SK-N-SH (cell line): ENCODE results near the gene PAPSS2. TPM values are rescaled to one million over a fixed set of nuclear protein-coding genes. Genes with fewer than 3 reads are reported as not detected.

Experiments
- CTCF ChIA-PET: fragments of 300-600, 350-600 bp; formaldehyde crosslinking; extraction: SDS; loops from one replicate; lab custom pipeline; 2021; lab: Yijun Ruan, JAX
- POLR2A ChIA-PET: fragments of 350-600 bp; sonication (Branson Sonifier 250); formaldehyde crosslinking; extraction: SDS; loops from one replicate; lab custom pipeline; 2020; ENCODE audit warnings: antibody characterized with exemption, inconsistent platforms; lab: Yijun Ruan, JAX
- DNase-seq: peaks from one replicate; pipeline ENCODE4 v3.0.0; 2012
- H2AFZ ChIP-seq: fragments of 200-600 bp; sonication (generic); 2 replicates; pipeline ENCODE4 v1.8.1; 2016; ENCODE audit warnings: antibody characterized with exemption, mild to moderate bottlenecking, low read depth
- H3F3A ChIP-seq: fragments of 200-600 bp; sonication (generic); replicated peaks from 2 replicates; pipeline ENCODE3; 2016; ENCODE audit warnings: antibody characterized with exemption, mild to moderate bottlenecking; ENCODE audit not compliant: insufficient read depth
- H3K27ac ChIP-seq, 2 experiments: fragments of 200-500 bp in 1 of 2; fragments of 200-600 bp in 1 of 2; sonication (Bioruptor generic) in 1 of 2; sonication (generic), shearing (Covaris generic) in 1 of 2; 2 replicates each; pipeline versions ENCODE4 v1.5.1 to v1.6.1; 2014 to 2016; ENCODE audit warnings: low read depth in 2 of 2, inconsistent platforms in 1 of 2, low read length in 1 of 2, mild to moderate bottlenecking in 1 of 2, mixed read lengths in 1 of 2
- H3K27me3 ChIP-seq: fragments of 200-600 bp; sonication (generic), shearing (Covaris generic); 2 replicates; pipeline ENCODE4 v1.6.1; 2016; ENCODE audit warnings: mixed run types; ENCODE audit not compliant: insufficient read depth
- H3K36me3 ChIP-seq, 2 experiments: fragments of 200-500 bp in 1 of 2; fragments of 200-600 bp in 1 of 2; sonication (Bioruptor generic) in 1 of 2; sonication (generic) in 1 of 2; replicated peaks in 1 of 2; 2 replicates each; pipeline versions ENCODE3 to v1.5.1; 2014 to 2016; ENCODE audit warnings: low read length in 1 of 2, mild to moderate bottlenecking in 1 of 2; ENCODE audit not compliant: insufficient read depth in 2 of 2, control insufficient read depth in 1 of 2
- H3K4me1 ChIP-seq, 2 experiments: fragments of 200-500 bp in 1 of 2; fragments of 200-600 bp in 1 of 2; sonication (Bioruptor generic) in 1 of 2; sonication (generic), shearing (Covaris generic) in 1 of 2; 2 replicates each; pipeline versions ENCODE4 v1.5.1 to v1.6.1; 2014 to 2016; ENCODE audit warnings: low read depth in 1 of 2, low read length in 1 of 2, mixed run types in 1 of 2; ENCODE audit not compliant: insufficient read depth in 2 of 2, control insufficient read depth in 1 of 2
- H3K4me2 ChIP-seq: fragments of 200-600 bp; sonication (generic), shearing (Covaris generic); 2 replicates; pipeline ENCODE4 v1.6.1; 2017; ENCODE audit warnings: mixed run types
- H3K4me3 ChIP-seq, 2 experiments: fragments of 200-500 bp in 1 of 2; fragments of 200-600 bp in 1 of 2; sonication (Bioruptor generic) in 1 of 2; sonication (generic), shearing (Covaris generic) in 1 of 2; 2 replicates each; pipeline versions ENCODE4 v1.5.1 to v1.8.1; 2014 to 2016; ENCODE audit warnings: low read depth in 2 of 2, inconsistent platforms in 1 of 2, low read length in 1 of 2, mild to moderate bottlenecking in 1 of 2, mixed read lengths in 1 of 2, moderate library complexity in 1 of 2
- H3K79me2 ChIP-seq: fragments of 200-600 bp; sonication (generic); 2 replicates; pipeline ENCODE4 v1.8.1; 2017; ENCODE audit warnings: mild to moderate bottlenecking; ENCODE audit not compliant: insufficient read depth
- H3K9ac ChIP-seq: fragments of 200-600 bp; sonication (generic); 2 replicates; pipeline ENCODE4 v1.6.1; 2017; ENCODE audit warnings: mixed run types
- H3K9me2 ChIP-seq: fragments of 200-600 bp; sonication (generic); 2 replicates; pipeline ENCODE4 v1.6.1; 2017; ENCODE audit warnings: mixed run types
- H3K9me3 ChIP-seq: fragments of 200-600 bp; sonication (generic); 2 replicates; pipeline ENCODE4 v1.6.1; 2017; ENCODE audit warnings: mixed run types, mild to moderate bottlenecking, moderate library complexity
- H4K20me1 ChIP-seq: fragments of 200-600 bp; sonication (generic); 2 replicates; pipeline ENCODE4 v1.6.1; 2017; ENCODE audit warnings: mild to moderate bottlenecking, mixed run types; ENCODE audit not compliant: insufficient read depth
- CHD2 ChIP-seq: fragments of 150-350 bp; IDR thresholded peaks from 2 replicates; pipeline ENCODE4 v1.6.1; 2018; ENCODE audit warnings: low read length; ENCODE audit not compliant: partially characterized antibody
- ELF1 ChIP-seq: IDR thresholded peaks from 2 replicates; pipeline ENCODE4 v1.4.0; 2012
- EP300 ChIP-seq, 2 experiments: IDR thresholded peaks; 2 replicates each; pipeline versions ENCODE4 v1.4.0 to v1.6.1; 2012; ENCODE audit warnings: borderline replicate concordance in 1 of 2, low read depth in 1 of 2, low read length in 1 of 2
- FOSL2 ChIP-seq: IDR thresholded peaks from 2 replicates; pipeline ENCODE4 v1.4.0; 2012; ENCODE audit warnings: low read depth, mild to moderate bottlenecking, moderate library complexity, borderline replicate concordance
- FOXJ3 ChIP-seq: sonication (generic); formaldehyde crosslinking; IDR thresholded peaks from 2 replicates; pipeline ENCODE4 v1.5.1; 2020; ENCODE audit warnings: mild to moderate bottlenecking, missing genetic modification reagents
- FOXM1 ChIP-seq: IDR thresholded peaks from 2 replicates; pipeline ENCODE4 v1.4.0; 2012; ENCODE audit warnings: low read depth, mild to moderate bottlenecking
- GATA2 ChIP-seq: sonication (generic); formaldehyde crosslinking; IDR thresholded peaks from 2 replicates; pipeline ENCODE4 v1.5.0; 2020; ENCODE audit warnings: mild to moderate bottlenecking, missing genetic modification reagents
- JUND ChIP-seq: IDR thresholded peaks from 2 replicates; pipeline ENCODE4 v1.4.0; 2012
- MEF2A ChIP-seq: IDR thresholded peaks from 2 replicates; pipeline ENCODE4 v1.4.0; 2012; ENCODE audit warnings: low read depth, borderline replicate concordance
- NFIC ChIP-seq: IDR thresholded peaks from 2 replicates; pipeline ENCODE4 v1.4.0; 2012; ENCODE audit warnings: borderline replicate concordance
- NRF1 ChIP-seq: IDR thresholded peaks from 2 replicates; pipeline ENCODE4 v1.6.1; 2012; ENCODE audit warnings: low read depth, mild to moderate bottlenecking, low read length
- RAD21 ChIP-seq: IDR thresholded peaks from 2 replicates; pipeline ENCODE4 v1.6.1; 2012; ENCODE audit warnings: mild to moderate bottlenecking, low read length
- RFX5 ChIP-seq: IDR thresholded peaks from 2 replicates; pipeline ENCODE4 v1.6.1; 2012; ENCODE audit warnings: mild to moderate bottlenecking, improper control_type of control experiment, low read length
- RXRA ChIP-seq: IDR thresholded peaks from 2 replicates; pipeline ENCODE4 v1.4.0; 2012; ENCODE audit warnings: low read depth, mild to moderate bottlenecking, borderline replicate concordance
- SMC3 ChIP-seq: IDR thresholded peaks from 2 replicates; pipeline ENCODE4 v1.6.1; 2012; ENCODE audit warnings: low read depth, low read length, improper control_type of control experiment
- TCF12 ChIP-seq: IDR thresholded peaks from 2 replicates; pipeline ENCODE4 v1.4.0; 2012
- TEAD4 ChIP-seq: IDR thresholded peaks from 2 replicates; pipeline ENCODE4 v1.4.0; 2012; ENCODE audit warnings: mild to moderate bottlenecking, borderline replicate concordance; ENCODE audit not compliant: insufficient read depth
- YY1 ChIP-seq: IDR thresholded peaks from 2 replicates; pipeline ENCODE4 v1.4.0; 2012; ENCODE audit warnings: low read depth, mild to moderate bottlenecking
- WGBS: methylation state at CpG from one replicate; pipeline ENCODE4 v1.1.6; 2017; ENCODE audit warnings: low lambda C conversion rate; 5-methylcytosine and 5-hydroxymethylcytosine counted together
- polyA plus RNA-seq, 3 experiments: library from polyadenylated mRNA; depleted of rRNA; stranded (reverse); fragments of >200 nt; gene quantifications; 2 replicates each; pipeline ENCODE4 v1.2.3, GENCODE V29; 2012
- TF ChIP-seq, protein P1 (sequence below): IDR thresholded peaks from 2 replicates; pipeline ENCODE4; 2012
- TF ChIP-seq, protein P2 (sequence below): fragments of 150-350 bp; IDR thresholded peaks from 2 replicates; pipeline ENCODE4 v1.6.1; 2017; ENCODE audit warnings: antibody characterized with exemption, low read length, low read depth, borderline replicate concordance
- TF ChIP-seq, protein P3 (sequence below): IDR thresholded peaks from 2 replicates; pipeline ENCODE4 v1.4.0; 2012; ENCODE audit warnings: low read depth
- TF ChIP-seq, protein P4 (sequence below): IDR thresholded peaks from 2 replicates; pipeline ENCODE4 v1.4.0; 2012; ENCODE audit warnings: low read depth, borderline replicate concordance
- TF ChIP-seq, protein P5 (sequence below): IDR thresholded peaks from 2 replicates; pipeline ENCODE4 v1.4.0; 2012; ENCODE audit warnings: low read depth, borderline replicate concordance

Gene PAPSS2
- polyA plus RNA-seq, 1 of the 3 experiments (the other 2 are of a cell fraction) = 50.0 TPM

DNA sequence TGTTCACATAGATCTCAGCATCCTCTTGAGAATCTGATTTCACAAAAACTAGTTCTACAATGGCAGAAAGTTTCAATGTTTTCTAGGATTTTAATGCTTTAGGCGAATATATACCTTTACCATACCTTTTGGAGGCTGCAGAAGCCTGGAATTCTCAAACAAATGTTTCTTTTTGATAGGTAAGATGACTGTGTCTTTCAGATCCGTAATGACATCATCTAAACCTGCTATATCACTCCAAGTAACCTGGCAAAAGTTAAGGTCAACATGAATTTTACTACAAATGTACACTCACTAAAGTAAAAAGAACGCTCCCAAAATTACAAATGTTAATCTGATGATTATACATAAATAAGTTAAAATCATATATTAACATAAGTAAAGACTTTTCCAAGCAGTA is 130.5 kb downstream of the PAPSS2 start:
- no peak overlapping the region for H3K27ac ChIP-seq
- peaks cover 61 to 80% of the 10 kb centered on the region in 2 experiments for H3K36me3 ChIP-seq
- TF ChIP-seq RAD21 = no peak
- TF ChIP-seq GATA2 (CRISPR knock-in tag) = no peak
- TF ChIP-seq, protein P1, sequence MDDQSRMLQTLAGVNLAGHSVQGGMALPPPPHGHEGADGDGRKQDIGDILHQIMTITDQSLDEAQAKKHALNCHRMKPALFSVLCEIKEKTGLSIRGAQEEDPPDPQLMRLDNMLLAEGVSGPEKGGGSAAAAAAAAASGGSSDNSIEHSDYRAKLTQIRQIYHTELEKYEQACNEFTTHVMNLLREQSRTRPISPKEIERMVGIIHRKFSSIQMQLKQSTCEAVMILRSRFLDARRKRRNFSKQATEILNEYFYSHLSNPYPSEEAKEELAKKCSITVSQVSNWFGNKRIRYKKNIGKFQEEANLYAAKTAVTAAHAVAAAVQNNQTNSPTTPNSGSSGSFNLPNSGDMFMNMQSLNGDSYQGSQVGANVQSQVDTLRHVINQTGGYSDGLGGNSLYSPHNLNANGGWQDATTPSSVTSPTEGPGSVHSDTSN = no peak
- TF ChIP-seq JUND = no peak
- TF ChIP-seq FOXM1 = no peak
- no peak for TF ChIP-seq FOXJ3 (CRISPR knock-in tag)
- TF ChIP-seq RFX5 = no peak
- TF ChIP-seq FOSL2 = no peak
- TF ChIP-seq, protein P2, sequence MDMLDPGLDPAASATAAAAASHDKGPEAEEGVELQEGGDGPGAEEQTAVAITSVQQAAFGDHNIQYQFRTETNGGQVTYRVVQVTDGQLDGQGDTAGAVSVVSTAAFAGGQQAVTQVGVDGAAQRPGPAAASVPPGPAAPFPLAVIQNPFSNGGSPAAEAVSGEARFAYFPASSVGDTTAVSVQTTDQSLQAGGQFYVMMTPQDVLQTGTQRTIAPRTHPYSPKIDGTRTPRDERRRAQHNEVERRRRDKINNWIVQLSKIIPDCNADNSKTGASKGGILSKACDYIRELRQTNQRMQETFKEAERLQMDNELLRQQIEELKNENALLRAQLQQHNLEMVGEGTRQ = no peak
- TF ChIP-seq, protein P3, sequence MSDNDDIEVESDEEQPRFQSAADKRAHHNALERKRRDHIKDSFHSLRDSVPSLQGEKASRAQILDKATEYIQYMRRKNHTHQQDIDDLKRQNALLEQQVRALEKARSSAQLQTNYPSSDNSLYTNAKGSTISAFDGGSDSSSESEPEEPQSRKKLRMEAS = no peak
- no peak overlapping the region for H3K4me2 ChIP-seq
- no peaks in the 10 kb centered on the region for H3K9me2 ChIP-seq
- 84% methylated on average over 3 of the region's 3 CpGs for WGBS
- H2AFZ ChIP-seq = no peak overlapping the region
- ChIA-PET POLR2A (no interaction called here), CTCF (no interaction called here)
- no peak overlapping the region for H3K9ac ChIP-seq
- peaks cover 28% of the 10 kb centered on the region for H3K79me2 ChIP-seq
- H3K4me3 ChIP-seq = no peak overlapping the region
- DNase-seq = no peak
- H3K4me1 ChIP-seq = no peaks in the 10 kb centered on the region
- H3F3A ChIP-seq = peaks cover 16% of the 10 kb centered on the region
- H3K27me3 ChIP-seq = no peaks in the 10 kb centered on the region
- H3K9me3 ChIP-seq = no peaks in the 10 kb centered on the region
- H4K20me1 ChIP-seq = no peaks in the 10 kb centered on the region; the same call in 1 of the 2 replicates

DNA sequence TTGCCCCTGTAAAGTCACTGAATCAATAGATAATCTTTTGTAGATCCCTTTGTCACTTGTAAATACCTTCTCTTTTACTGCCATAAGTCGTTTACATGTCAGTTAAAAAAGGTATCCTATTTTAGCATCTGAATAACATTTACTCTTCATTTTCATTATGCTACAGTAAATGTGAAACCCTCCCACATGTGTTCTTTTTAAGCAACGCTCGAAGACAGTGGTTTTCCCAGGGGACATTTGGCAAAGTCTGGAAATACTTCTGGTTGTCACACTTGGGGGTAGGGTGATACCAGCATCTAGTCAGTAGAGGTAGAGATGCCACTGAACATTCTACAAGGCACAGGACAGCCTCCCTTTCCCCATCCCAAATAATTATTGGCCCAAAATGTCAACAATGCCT is 134.6 kb downstream of the PAPSS2 start:
- no peak for DNase-seq
- peaks cover 74 to 76% of the 10 kb centered on the region in 2 experiments for H3K36me3 ChIP-seq
- no peak overlapping the region for H3K9ac ChIP-seq
- H3K4me2 ChIP-seq = no peak overlapping the region
- POLR2A ChIA-PET = no interaction called here
- no peaks in the 10 kb centered on the region for H3K4me1 ChIP-seq
- no peak overlapping the region for H2AFZ ChIP-seq
- H3K27ac ChIP-seq = no peak overlapping the region
- WGBS = 99% methylated on average over 3 of the region's 3 CpGs
- no peaks in the 10 kb centered on the region; the same call in 1 of the 2 replicates for H4K20me1 ChIP-seq
- H3K9me3 ChIP-seq = no peaks in the 10 kb centered on the region
- TF ChIP-seq JUND = no peak
- TF ChIP-seq MEF2A = no peak
- TF ChIP-seq, protein P4, sequence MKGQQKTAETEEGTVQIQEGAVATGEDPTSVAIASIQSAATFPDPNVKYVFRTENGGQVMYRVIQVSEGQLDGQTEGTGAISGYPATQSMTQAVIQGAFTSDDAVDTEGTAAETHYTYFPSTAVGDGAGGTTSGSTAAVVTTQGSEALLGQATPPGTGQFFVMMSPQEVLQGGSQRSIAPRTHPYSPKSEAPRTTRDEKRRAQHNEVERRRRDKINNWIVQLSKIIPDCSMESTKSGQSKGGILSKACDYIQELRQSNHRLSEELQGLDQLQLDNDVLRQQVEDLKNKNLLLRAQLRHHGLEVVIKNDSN = no peak
- TF ChIP-seq TCF12 = no peak
- TF ChIP-seq ELF1 = no peak
- TF ChIP-seq, protein P5, sequence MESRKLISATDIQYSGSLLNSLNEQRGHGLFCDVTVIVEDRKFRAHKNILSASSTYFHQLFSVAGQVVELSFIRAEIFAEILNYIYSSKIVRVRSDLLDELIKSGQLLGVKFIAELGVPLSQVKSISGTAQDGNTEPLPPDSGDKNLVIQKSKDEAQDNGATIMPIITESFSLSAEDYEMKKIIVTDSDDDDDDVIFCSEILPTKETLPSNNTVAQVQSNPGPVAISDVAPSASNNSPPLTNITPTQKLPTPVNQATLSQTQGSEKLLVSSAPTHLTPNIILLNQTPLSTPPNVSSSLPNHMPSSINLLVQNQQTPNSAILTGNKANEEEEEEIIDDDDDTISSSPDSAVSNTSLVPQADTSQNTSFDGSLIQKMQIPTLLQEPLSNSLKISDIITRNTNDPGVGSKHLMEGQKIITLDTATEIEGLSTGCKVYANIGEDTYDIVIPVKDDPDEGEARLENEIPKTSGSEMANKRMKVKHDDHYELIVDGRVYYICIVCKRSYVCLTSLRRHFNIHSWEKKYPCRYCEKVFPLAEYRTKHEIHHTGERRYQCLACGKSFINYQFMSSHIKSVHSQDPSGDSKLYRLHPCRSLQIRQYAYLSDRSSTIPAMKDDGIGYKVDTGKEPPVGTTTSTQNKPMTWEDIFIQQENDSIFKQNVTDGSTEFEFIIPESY = no peak
- no peak for TF ChIP-seq NFIC
- TF ChIP-seq NRF1 = no peak
- TF ChIP-seq EP300 (IDR thresholded peaks at IDR 0.05; ENCODE audit: borderline replicate concordance in 1 of 2, low read depth in 1 of 2, low read length in 1 of 2) = no peak
- no peak for TF ChIP-seq SMC3
- TF ChIP-seq TEAD4 = no peak
- TF ChIP-seq, protein P1 = no peak
- no peak for TF ChIP-seq YY1
- TF ChIP-seq, protein P2 = no peak
- TF ChIP-seq CHD2 = no peak
- no peak for TF ChIP-seq RXRA
- TF ChIP-seq RAD21 = no peak
- H3F3A ChIP-seq = peaks cover 8% of the 10 kb centered on the region
- no peaks in the 10 kb centered on the region for H3K9me2 ChIP-seq
- peaks cover 49% of the 10 kb centered on the region for H3K79me2 ChIP-seq
- no peaks in the 10 kb centered on the region for H3K27me3 ChIP-seq
- H3K4me3 ChIP-seq = no peak overlapping the region
- CTCF ChIA-PET = interaction anchor here (2.6 kb wide), 1 partner anchor 23 kb away, joined by 6 read pairs; no protein-coding TSS in a partner anchor
